HG03175 (cell line): ENCODE results near the gene ZBTB24.
"Not testable (repeated sequence)": the region's sequence is repeated elsewhere in the genome, so short reads cannot be mapped to it uniquely, and the experiment has no call there.

Experiments
- ATAC-seq: cut with Tn5 transposase; IDR thresholded peaks from one replicate; pipeline ENCODE4 v1.9.1; 2021; ENCODE audit warnings: mild to moderate bottlenecking, moderate library complexity; ENCODE audit not compliant: unreplicated experiment

The ZBTB24 gene

DNA sequence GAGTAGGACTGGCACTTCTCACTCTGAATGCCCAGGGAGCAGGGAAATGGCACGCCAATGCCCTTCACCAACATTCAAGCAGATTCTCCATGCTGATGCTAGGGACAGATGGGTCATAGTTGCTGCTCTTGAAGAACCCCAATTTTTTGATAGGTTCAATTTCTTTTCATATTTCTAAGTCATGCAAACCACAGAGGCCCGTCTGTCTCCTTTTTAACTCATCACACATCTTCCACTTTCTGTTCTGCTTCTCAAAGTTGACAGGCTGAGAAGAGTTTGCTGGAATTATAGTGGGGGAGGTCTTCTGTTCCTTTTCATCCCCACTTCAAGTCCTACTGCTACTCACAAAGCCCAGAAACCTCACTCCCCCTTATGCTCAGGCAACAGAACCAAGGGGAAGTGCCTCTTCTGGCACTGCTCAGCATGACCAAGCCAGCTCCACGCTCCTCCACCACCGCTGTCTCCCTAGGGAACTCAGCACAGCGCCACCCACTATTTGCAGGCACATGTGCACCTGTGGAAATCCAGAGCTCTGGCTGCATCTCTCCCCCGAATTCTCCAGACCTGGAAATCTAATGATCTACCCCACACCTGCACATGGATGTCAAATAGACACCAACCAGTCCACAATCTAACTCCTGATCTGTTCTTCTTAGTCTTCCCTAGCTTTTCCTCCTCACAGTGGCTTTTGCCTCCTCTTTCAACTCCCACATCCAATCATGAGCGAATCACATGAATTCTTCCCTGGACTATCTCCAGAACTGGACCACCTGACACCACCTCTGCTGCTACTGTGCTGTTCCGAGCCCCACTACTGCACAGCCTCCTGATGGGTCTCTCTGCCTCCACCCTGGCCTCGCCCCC is 10.7 kb downstream of the ZBTB24 start:
- ATAC-seq, result peak; percentile 47

DNA sequence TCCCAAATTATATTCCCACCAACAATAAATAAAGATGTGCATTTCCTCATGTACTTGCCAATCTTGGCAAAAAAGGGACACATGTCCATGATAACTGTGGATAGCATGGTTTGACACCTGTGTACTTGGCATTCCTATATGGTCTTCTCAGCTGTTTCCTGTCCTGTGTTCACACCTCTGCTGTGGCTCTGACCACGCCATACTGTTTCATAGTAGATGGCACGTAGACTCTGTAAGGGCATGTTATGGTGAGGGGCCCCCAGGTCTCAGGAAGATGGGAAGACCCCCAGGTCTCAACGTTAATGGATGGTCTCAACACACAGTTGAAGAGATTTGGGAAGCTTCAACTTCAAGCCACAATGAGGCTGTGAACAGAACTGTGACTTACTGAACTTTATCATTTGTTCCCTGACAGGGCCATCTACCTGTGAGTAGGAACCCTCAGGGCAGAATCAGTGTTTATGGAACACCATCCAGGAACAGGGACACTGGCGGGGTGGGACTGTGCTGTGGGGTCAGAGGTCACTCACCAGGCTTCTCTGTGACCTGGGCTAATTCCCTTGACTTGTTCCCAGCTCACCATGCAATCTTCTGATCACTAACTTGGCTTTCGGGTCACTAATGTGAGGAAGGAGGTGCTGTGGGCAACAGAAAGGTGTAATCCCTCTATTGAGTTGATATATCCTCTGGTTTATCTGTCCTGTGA is 11.8 kb downstream of the ZBTB24 start:
- no peak for ATAC-seq

DNA sequence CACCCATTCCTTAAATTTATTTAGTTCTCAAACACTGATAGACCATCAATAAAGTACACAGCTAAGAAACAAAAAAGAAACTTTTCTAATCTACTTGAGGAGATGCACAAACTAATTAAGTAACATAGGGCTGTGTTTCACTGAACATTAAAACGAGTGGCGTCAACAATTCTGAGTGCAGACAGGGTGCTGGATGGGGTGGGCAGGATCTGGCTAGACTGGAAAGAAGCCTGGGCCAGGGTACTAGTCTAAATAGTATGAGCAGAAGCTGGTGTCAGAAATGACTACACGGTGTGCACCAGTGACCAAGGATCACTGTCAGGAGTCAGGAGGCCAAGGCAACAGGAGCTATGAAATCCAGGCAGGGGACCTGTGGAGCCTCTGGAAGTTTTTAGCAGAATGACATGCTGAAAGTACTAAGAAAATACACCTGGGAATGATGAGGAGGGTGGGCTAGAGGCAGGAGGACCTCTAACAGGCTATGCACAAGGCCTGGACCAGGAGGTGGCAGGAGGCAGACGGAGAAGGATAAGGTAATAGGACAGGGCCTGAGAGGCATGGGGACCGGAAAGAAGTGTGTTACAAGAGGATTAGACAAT is 13.3 kb downstream of the ZBTB24 start:
- ATAC-seq, result no peak

DNA sequence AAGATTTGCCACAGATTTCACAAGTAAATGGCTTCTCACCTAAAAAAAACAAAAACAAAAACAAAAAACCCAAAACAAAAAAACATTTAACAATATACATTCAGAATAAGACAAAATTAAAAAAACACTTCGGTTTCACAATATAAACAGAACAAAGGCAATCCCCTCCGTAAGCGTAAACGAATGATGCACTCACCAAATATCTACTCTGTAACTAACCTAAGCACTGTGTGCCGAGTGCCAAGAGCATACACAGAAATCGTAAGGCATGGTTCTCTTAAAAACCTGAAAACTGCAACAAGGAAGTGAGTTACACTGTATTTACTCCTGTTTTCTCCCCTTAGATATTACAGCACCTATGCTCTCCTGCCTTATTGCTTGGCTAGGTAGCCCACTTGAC is 15.3 kb downstream of the ZBTB24 start:
- ATAC-seq, result no peak

GRCh38 chr6:109466212-109466923 is 16.7 kb downstream of the ZBTB24 start:
- no peak for ATAC-seq

DNA sequence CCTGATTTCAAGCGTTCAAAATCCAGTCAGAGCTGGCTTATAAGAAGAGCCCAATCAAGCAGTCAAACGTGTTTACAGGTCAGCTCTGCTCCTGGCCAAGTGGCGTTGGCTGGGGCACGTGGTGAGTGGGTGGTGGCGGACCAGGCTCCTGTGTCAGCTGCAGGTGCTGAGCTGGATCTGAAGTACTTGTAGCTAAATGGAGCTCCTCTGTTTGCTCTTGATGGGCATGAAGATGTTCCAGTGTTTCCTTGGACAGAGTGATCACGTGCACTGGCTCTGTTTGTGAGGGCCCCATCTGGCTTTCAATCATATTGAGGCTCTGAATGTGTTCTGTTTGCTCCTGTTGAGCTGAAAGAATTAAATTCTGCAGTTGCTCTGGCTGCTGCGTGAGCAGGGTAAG is 17.2 kb downstream of the ZBTB24 start:
- ATAC-seq, result no peak

DNA sequence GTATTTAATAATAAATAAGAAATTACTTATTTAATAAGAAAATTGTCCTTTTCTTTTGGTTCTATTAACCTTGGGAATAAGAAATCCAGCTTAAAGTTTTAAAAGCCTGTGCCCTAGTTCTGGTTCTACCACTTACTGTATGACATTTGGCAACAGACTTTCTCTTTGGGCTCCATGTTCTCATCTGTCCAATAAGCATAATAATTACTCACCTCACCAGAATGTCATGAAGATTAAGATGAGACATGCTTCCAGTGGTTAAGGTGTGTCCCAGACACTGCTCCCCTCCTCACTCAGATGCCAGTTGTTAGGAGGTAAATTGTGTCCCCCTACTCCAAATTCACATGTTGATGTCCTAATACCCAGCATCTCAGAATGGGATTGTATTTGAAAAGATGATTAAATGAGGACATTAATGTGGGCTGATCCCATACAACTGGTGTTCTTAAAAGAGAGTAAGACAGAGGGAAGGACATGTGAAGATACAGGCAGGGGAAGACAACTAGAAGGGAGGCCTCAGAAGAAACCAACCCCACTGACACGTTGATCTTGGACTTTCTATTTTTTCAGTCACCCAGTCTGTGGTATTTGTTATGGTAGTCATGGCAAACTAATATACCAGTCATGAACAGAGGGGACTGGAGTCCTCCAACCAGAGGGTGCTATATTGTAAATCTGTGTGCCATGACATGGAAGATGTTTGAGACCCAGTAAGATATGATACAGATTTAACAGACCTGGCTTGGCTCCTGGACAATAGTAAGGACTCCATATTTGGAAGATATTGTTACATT is 21.1 kb downstream of the ZBTB24 start:
- ATAC-seq, result no peak

DNA sequence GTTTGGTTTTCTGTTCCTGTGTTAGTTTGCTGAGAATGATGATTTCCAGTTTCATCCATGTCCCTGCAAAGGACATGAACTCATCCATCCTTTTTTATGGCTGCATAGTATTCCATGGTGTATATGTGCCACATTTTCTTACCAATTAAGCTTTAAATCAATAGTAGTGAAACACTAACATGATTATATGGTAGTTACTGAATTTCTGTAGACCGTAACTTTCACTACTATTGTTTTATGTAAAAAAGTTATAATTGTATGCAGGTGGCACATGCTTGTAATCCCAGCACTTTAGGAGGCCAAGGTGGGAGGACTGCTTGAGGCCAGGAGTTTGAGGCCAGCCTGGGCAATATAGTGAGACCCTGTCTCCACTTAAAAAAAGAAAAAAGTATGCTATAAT is 21.8 kb downstream of the ZBTB24 start:
- ATAC-seq, result not testable (repeated sequence)

- no peak for ATAC-seq
Measured at GRCh38 chr6:109460161-109460829, 22.7 kb downstream of the ZBTB24 start.

DNA sequence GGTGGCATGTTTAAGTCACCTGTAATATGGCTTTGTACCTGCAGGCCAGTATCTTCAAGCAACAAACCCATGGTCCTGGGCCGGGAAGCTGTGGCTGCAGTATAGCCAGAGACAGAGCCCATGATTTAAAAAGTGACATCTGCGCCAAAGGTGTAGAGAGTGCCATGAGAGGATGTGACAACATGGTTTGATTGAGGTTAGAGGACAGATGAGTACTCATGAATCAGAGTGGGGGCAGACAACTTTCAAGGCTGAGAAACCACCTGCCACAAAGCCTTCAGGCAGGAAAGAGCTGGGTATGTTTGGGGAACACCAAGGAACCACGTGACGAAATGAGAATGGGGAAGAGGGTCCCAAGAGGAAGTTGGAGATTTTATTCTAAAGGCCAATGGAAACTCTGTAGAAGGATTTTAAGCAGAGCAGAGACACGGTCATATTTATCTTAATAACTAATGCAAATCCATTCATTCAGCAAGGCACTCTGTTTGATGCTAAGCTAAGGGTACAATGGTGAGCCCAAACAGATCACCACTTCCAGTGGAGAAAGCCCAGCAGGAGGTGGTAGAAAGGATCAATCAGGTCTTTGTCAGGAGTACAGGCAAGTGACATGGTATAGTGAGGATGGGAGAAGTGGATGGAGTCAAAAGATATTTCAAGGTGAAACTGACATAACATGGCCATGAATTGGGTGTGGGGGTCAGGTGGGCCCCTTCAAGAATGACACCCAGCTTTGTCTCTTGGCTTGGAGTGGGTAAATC is 24.1 kb downstream of the ZBTB24 start:
- peak; percentile 18 for ATAC-seq

DNA sequence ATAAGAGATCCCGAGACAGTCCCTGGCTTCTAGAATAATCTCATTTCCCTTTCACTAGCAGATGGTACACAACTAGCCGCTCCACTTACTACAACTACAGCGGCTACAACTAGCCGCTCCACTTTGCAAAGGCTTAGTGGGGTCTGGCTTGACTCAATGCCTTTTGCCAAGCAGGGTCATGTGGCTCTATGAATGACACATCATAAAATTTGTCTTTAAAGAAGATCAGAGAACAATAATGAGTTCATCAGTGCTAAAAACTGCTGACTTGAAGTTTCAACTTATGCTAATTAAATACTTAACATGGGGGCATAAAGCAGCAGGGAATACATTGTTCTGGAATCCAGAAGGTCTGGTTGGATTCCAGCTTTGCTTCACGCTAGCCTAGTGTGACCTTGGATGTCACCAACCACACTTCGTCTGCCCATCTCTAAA is 25.4 kb downstream of the ZBTB24 start:
- ATAC-seq, result no peak

GRCh38 chr6:109456710-109457561 is 26.1 kb downstream of the ZBTB24 start:
- no peak for ATAC-seq

GRCh38 chr6:109456111-109456583 is 26.9 kb downstream of the ZBTB24 start:
- peak; percentile 1 for ATAC-seq

DNA sequence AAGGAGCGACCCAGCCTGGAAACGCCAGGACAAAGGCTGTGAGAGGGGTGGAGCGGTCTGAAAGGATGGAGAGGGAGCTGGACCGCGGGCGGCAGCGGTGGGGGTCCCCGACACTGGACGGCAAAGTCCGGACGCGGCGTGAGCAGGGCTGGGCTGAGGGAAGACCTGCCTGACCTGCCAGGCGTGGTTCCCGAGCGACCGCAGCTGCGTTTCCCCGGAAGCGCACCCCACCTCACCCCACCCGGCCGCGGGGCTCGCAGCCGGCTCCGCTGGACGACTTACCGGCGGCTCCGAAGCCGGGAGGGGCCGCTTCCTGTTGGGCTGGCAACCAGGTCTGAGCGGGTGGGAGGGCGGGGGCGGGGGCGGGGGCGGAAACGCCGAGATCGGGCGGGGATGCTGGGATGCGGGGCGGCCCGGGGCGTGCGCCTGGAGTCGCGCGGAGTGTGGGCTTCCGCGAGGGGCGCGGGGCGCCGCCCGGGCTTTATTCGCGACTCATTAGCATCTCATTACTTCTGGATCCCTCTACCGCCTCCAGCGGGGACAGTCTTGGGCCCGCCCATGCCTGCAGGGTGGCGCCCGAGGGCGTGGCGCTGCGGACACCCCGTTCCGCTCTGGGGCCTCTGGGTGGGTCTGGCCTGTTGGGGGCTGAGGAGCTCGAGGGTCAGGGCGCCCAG is 27.4 kb downstream of the ZBTB24 start, which contains the start of gene MICAL1:
Gene MICAL1, minus strand, starts transcription at position 336 of the 674 bp plus-strand sequence. CDS start 1,576 bp downstream, outside the sequence.
- ATAC-seq, result peak; percentile 65

DNA sequence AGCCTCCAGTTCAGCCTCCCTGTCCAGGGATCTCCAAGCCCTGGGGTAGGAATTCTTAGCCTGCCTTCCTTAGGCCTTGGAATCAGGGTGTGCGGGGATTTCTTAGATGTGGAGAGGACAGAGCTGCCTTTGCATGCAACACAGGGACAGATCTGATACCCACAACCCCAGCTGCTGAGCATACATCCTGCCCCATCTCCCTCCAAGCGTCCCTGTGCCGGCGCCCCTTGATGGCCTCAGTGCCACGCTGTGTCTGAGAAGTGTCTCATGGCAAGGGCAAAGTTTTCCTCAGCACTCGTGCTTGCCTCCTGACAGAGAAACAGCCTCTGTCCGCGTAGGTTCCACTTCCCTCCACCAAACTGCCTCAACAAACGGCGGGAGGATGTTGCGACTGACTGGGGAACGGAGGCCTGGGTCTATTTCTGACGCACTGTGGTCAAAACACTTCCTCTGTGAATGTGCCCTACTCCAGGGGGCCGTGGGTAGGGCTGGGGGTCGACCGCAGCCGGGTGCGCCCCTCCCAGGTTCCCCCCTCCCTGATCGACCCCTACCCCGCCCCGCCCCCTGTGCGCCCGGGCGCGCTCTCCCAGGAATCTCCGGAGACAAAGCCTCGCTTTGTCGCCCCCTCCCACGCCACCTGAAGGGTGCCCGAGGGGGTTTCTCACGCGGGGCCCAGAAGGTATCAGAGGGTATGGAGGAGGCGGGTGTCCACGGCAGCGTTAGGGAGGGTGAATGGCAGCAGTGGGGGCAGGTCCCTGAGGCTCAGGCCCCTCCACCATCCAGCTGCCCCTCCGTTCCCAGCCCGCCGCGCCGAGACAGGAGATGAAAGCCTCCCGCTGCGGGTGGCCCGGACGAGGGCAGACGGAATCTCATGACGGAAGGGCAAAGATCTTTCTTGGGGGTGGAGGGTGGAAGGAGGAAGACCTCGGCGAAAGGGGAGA is 28.3 kb downstream of the ZBTB24 start:
- ATAC-seq, result peak; percentile 36
